ENCODE data around the gene HMBS.
"Not testable (repeated sequence)": the region's sequence is repeated elsewhere in the genome, so short reads cannot be mapped to it uniquely, and the experiment has no call there.

GRCh38 chr11:119059128-119059527 lies 25.6 kb upstream of the HMBS start:
- not testable (repeated sequence) for TF ChIP-seq EZH2phosphoT487 (conservative IDR thresholded peaks at IDR 0.05; ENCODE audit: low read length)
- TF ChIP-seq, protein P1, sequence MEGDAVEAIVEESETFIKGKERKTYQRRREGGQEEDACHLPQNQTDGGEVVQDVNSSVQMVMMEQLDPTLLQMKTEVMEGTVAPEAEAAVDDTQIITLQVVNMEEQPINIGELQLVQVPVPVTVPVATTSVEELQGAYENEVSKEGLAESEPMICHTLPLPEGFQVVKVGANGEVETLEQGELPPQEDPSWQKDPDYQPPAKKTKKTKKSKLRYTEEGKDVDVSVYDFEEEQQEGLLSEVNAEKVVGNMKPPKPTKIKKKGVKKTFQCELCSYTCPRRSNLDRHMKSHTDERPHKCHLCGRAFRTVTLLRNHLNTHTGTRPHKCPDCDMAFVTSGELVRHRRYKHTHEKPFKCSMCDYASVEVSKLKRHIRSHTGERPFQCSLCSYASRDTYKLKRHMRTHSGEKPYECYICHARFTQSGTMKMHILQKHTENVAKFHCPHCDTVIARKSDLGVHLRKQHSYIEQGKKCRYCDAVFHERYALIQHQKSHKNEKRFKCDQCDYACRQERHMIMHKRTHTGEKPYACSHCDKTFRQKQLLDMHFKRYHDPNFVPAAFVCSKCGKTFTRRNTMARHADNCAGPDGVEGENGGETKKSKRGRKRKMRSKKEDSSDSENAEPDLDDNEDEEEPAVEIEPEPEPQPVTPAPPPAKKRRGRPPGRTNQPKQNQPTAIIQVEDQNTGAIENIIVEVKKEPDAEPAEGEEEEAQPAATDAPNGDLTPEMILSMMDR (IDR thresholded peaks at IDR 0.05; ENCODE audit: insufficient read depth, low read length, poor library complexity, severe bottlenecking), result not testable (repeated sequence)
